ENCODE measurements around the gene GFOD2. TPM values are rescaled to one million over a fixed set of nuclear protein-coding genes. Genes with fewer than 3 reads are reported as not detected.
A peak's percentile ranks its signal among the peaks of the same experiment; 100 is the strongest.

GFOD2 gene
- total and polyA plus RNA-seq, 7 experiments from 2014 or later = 4.6 to 14.6 (median 11.4) TPM

- ATAC-seq (no peak), DNase-seq (no peak)
- H3K4me1 ChIP-seq (ENCODE audit: control insufficient read depth in 2 of 2, insufficient read depth in 2 of 2, low read length in 2 of 2) = no peaks in the 10 kb centered on the region
- Mint-ChIP-seq H3K27ac (peak overlapping the region in 1 of 9 donors; percentile 47), H3K27me3 (no peaks in the 10 kb centered on the region), H3K36me3 (peaks cover 0 to 19% (median 9%) of the 10 kb centered on the region in 5 donors), H3K9me3 (no peaks in the 10 kb centered on the region), H3K4me1 (no peaks in the 10 kb centered on the region), H3K4me3 (no peak overlapping the region)
- peaks cover 11 to 88% (median 19%) of the 10 kb centered on the region in 3 experiments for H3K36me3 ChIP-seq (ENCODE audit: control insufficient read depth in 2 of 3, insufficient read depth in 3 of 3, low read length in 3 of 3)
- ChIA-PET CTCF (no interaction called here), POLR2A (no interaction called here)
- intact Hi-C loops (cut with micrococcal nuclease) = no loop called here
- H3K4me3 ChIP-seq (ENCODE audit: low read length) = no peak overlapping the region
- H3K27me3 ChIP-seq (ENCODE audit: control insufficient read depth in 2 of 2, insufficient read depth in 2 of 2, low read length in 2 of 2) = no peaks in the 10 kb centered on the region
- no peak overlapping the region for H3K27ac ChIP-seq (ENCODE audit: low read depth, low read length)
- no peaks in the 10 kb centered on the region for H3K9me3 ChIP-seq (ENCODE audit: control insufficient read depth in 2 of 3, low read length in 3 of 3)
Observed at GRCh38 chr16:67730326-67730725, 11.2 kb upstream of the GFOD2 start.

DNA sequence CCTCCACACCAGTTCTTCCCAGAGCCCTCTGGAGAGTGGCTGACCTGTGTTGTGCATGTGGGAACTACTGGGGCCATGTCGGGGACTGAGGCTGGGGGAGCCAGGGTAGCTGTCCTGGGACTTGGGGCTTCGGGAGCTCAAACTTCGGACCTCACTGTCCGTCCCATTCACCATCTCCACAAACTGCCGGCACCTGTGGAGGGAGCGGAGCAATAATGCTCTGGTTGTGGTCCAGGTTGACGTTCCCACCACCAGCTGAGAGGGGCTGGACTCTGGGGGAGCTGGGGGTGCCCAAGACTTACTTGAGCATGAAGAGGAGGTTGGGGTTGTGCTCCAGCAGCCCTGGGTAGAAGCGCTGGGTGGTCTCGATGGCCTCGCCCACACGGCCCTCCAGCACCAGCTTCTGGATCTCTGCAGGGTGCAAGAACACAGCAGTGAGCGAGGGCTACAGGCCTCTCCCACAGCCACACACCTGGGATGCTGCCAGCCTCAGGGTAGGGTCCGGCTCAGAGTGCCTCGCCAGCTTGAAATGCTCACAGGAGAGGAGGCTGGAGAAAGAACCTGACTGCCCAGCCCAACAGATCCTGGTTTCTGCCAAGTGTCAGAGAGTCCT is 10.6 kb upstream of the GFOD2 start:
- ChIA-PET POLR2A (no interaction called here), CTCF (no interaction called here)
- H3K36me3 ChIP-seq (ENCODE audit: control insufficient read depth in 2 of 3, insufficient read depth in 3 of 3, low read length in 3 of 3) = peaks cover 11 to 88% (median 19%) of the 10 kb centered on the region in 3 experiments
- H3K4me1 ChIP-seq (ENCODE audit: control insufficient read depth in 2 of 2, insufficient read depth in 2 of 2, low read length in 2 of 2) = no peaks in the 10 kb centered on the region
- H3K27me3 ChIP-seq (ENCODE audit: control insufficient read depth in 2 of 2, insufficient read depth in 2 of 2, low read length in 2 of 2) = no peaks in the 10 kb centered on the region
- H3K9me3 ChIP-seq (ENCODE audit: control insufficient read depth in 2 of 3, low read length in 3 of 3) = no peaks in the 10 kb centered on the region
- Mint-ChIP-seq H3K4me3 (no peak overlapping the region), H3K36me3 (peaks cover 0 to 25% (median 9%) of the 10 kb centered on the region in 5 donors), H3K9me3 (no peaks in the 10 kb centered on the region), H3K27ac (no peak overlapping the region), H3K4me1 (no peaks in the 10 kb centered on the region), H3K27me3 (no peaks in the 10 kb centered on the region)
- ATAC-seq = no peak
- intact Hi-C loops (cut with micrococcal nuclease) = no loop called here
- H3K27ac ChIP-seq (ENCODE audit: low read depth, low read length) = no peak overlapping the region
- no peak overlapping the region for H3K4me3 ChIP-seq (ENCODE audit: low read length)
- DNase-seq = no peak

DNA sequence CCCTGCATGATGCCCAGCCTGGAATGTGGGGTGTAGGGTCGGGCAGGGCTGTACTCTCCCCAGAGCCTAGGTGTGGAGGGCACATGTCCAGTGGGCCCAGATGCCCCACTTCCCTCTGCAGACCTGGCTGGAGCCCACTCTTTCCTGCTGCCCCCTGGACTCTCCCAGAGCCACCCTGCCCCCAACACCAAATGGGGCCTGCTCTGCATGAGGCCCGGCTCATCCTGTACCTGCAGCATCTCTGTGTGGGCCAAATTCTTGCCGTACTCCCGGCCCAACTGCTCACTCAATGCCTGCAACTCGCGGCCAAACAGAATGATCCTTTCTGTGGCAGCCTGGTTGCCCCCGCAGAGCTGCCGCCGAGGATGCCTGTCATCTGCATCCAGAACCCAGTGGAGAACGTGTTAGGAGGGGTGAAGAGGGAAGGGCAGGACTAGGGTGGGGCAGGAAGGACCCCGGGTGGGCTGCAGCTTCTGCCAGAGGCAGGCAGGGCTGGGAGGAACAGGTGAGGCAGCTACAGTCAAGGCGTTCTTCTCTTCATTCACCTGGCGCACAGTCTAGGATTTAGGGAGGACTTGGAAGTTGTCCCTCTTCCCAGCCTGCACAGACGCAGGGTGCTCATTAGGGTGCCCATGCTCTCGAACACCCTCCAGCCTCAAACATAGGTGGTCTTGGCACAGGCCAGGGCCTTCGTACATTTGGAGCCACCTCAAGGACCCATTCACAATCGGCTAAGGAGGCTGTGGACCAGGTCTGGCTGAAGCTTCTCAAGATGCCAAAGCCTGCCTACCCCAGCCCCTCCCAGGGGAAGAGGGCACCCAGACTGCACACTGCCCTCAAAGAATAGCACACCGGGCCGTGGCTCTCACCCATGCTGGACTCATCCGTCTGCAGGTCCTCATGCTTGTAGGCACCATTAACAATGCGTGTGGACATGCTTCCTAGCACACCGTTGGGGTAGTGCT is 8.7 kb upstream of the GFOD2 start:
- H3K27ac Mint-ChIP-seq = no peak overlapping the region
- CTCF ChIA-PET = interaction anchor here (0.6 kb wide), 1 partner anchor 83 kb away, joined by 3 read pairs; the partner anchor contains the start of gene CARMIL2

DNA sequence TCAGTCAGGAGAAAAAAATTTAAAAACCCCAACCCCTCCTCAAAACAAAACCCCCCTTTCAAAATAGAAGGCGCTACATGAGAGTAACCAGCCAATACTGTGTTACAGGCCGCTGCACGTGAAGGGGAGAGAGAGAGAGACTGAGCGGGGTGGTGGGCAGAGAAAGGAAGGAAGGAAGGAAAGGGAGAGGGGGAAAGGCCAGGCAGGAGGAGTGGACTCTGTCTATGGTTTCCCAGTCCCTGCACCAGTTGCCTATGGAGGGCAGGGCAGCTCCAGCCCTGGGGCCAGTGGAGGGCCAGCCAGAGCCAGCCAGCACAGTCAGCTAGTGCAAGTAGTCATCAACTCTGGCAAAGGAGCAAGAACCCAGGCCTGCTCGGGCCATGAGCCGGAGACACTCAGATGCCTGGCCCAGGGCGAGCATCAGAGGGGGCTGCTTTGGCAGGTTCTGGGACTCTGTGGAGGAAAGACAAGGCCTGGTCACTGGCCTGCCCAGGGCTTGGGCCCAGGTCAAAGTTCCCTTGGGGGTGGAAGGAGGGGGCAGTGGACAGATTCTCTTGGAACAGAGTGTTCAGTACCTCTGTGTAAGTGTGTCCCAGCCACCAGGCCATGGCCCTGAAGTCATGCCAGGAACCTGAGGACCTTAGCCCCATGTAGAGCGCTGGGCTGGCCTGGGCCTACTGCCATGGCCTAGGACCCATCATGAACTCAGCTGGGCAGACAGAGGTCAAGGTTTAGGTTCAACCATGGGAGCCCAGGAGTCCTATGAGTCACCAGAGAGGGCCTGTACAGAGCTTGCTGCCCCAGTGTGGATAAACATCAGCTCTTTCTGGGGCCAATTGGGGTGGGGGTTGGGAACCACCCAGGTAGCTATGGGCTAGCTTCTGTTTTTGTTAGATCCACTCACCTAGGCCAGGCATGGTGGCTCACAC is 7.3 kb upstream of the GFOD2 start:
- ChIA-PET POLR2A (interaction anchor here (0.5 kb wide), 1 partner anchor 151 kb away, joined by 3 read pairs; no protein-coding TSS in a partner anchor), CTCF (no interaction called here)
- H3K9me3 Mint-ChIP-seq = no peaks in the 10 kb centered on the region
- Histone ChIP-seq H3K27ac (ENCODE audit: low read depth, low read length) (no peak overlapping the region), H3K4me1 (ENCODE audit: control insufficient read depth in 2 of 2, insufficient read depth in 2 of 2, low read length in 2 of 2) (no peaks in the 10 kb centered on the region), H3K4me3 (ENCODE audit: low read length) (no peak overlapping the region), H3K9me3 (ENCODE audit: control insufficient read depth in 2 of 3, low read length in 3 of 3) (no peaks in the 10 kb centered on the region), H3K27me3 (ENCODE audit: control insufficient read depth in 2 of 2, insufficient read depth in 2 of 2, low read length in 2 of 2) (no peaks in the 10 kb centered on the region), H3K36me3 (ENCODE audit: control insufficient read depth in 2 of 3, insufficient read depth in 3 of 3, low read length in 3 of 3) (peaks cover 8 to 73% (median 18%) of the 10 kb centered on the region in 3 experiments)
- H3K36me3 Mint-ChIP-seq = peaks cover 0 to 31% (median 9%) of the 10 kb centered on the region in 5 donors
- ATAC-seq = no peak
- no peak for DNase-seq
- no peaks in the 10 kb centered on the region for H3K4me1 Mint-ChIP-seq
- intact Hi-C loops (cut with micrococcal nuclease) = no loop called here
- no peaks in the 10 kb centered on the region for H3K27me3 Mint-ChIP-seq
- peak overlapping the region in 2 of 9 donors; percentile 20 to 67 for H3K27ac Mint-ChIP-seq
- H3K4me3 Mint-ChIP-seq = no peak overlapping the region

More for the DNA sequence above, 8.7 kb upstream of the GFOD2 start:
- no peaks in the 10 kb centered on the region for H3K9me3 Mint-ChIP-seq
- Histone ChIP-seq H3K27me3 (ENCODE audit: control insufficient read depth in 2 of 2, insufficient read depth in 2 of 2, low read length in 2 of 2) (no peaks in the 10 kb centered on the region), H3K9me3 (ENCODE audit: control insufficient read depth in 2 of 3, low read length in 3 of 3) (no peaks in the 10 kb centered on the region), H3K36me3 (ENCODE audit: control insufficient read depth in 2 of 3, insufficient read depth in 3 of 3, low read length in 3 of 3) (peaks cover 11 to 83% (median 19%) of the 10 kb centered on the region in 3 experiments), H3K4me3 (ENCODE audit: low read length) (no peak overlapping the region), H3K27ac (ENCODE audit: low read depth, low read length) (no peak overlapping the region), H3K4me1 (ENCODE audit: control insufficient read depth in 2 of 2, insufficient read depth in 2 of 2, low read length in 2 of 2) (no peaks in the 10 kb centered on the region)
- H3K36me3 Mint-ChIP-seq = peaks cover 0 to 31% (median 9%) of the 10 kb centered on the region in 5 donors
- no peaks in the 10 kb centered on the region for H3K27me3 Mint-ChIP-seq
- intact Hi-C loops (cut with micrococcal nuclease) = no loop called here
- ATAC-seq (no peak), DNase-seq (no peak)
- no peaks in the 10 kb centered on the region for H3K4me1 Mint-ChIP-seq
- H3K4me3 Mint-ChIP-seq = no peak overlapping the region
- POLR2A ChIA-PET = interaction anchor here (0.5 kb wide), 1 partner anchor 74 kb away, joined by 3 read pairs; no protein-coding TSS in a partner anchor

DNA sequence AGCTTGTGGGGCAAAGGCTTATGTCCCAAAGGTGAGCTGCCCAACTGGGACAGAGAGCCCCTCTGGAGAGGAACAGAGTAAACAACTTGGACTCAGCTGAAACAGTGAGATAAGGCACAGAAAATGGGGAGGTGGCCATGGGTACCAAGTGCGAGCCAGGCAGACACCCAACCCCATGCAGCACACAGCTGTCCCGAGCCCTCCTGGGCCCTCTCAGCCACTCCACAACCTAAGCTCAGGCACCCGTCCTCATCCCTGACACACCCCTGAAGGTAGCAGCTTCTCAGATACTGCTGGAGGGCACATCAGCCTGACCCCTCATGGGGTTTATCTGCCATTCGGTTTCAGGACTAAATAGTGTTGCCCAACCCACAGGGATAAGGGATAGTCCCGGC is 4.8 kb upstream of the GFOD2 start:
- peaks cover 0 to 16% (median under 1%) of the 10 kb centered on the region in 5 donors for H3K36me3 Mint-ChIP-seq
- POLR2A ChIA-PET = interaction anchor here (0.6 kb wide), 1 partner anchor 44 kb away, joined by 3 read pairs; no protein-coding TSS in a partner anchor

More for the DNA sequence above, 4.8 kb upstream of the GFOD2 start:
- ATAC-seq (no peak), DNase-seq (no peak)
- H3K27ac Mint-ChIP-seq = no peak overlapping the region
- H3K4me3 Mint-ChIP-seq = no peak overlapping the region
- no peaks in the 10 kb centered on the region for H3K27me3 Mint-ChIP-seq
- H3K9me3 Mint-ChIP-seq = no peaks in the 10 kb centered on the region
- H3K4me3 ChIP-seq (ENCODE audit: low read length) = no peak overlapping the region
- no peaks in the 10 kb centered on the region for H3K9me3 ChIP-seq (ENCODE audit: control insufficient read depth in 2 of 3, low read length in 3 of 3)
- H3K36me3 ChIP-seq (ENCODE audit: control insufficient read depth in 2 of 3, insufficient read depth in 3 of 3, low read length in 3 of 3) = peaks cover 0 to 49% (median 0%) of the 10 kb centered on the region in 3 experiments
- intact Hi-C loops (cut with micrococcal nuclease) = no loop called here
- no peaks in the 10 kb centered on the region for H3K27me3 ChIP-seq (ENCODE audit: control insufficient read depth in 2 of 2, insufficient read depth in 2 of 2, low read length in 2 of 2)
- CTCF ChIA-PET = no interaction called here
- H3K4me1 Mint-ChIP-seq = peaks cover 3 to 21% (median 15%) of the 10 kb centered on the region in 7 donors
- peaks cover 6 to 8% of the 10 kb centered on the region in 2 donors for H3K4me1 ChIP-seq (ENCODE audit: control insufficient read depth in 2 of 2, insufficient read depth in 2 of 2, low read length in 2 of 2)
- H3K27ac ChIP-seq (ENCODE audit: low read depth, low read length) = no peak overlapping the region

Measured in naive thymus-derived CD4-positive, alpha-beta T cell (primary cell).